Midbrain (tissue), 1 donor: ENCODE measurements around the gene LRRFIP2.
"Not testable (repeated sequence)": the region's sequence is repeated elsewhere in the genome, so short reads cannot be mapped to it uniquely, and the experiment has no call there.

Experiments used
- DNase-seq: peaks from one replicate; lab custom pipeline; 2025; lab: John Stamatoyannopoulos, UW

LRRFIP2 gene

GRCh38 chr3:37143821-37144220, 30.6 kb downstream of the LRRFIP2 start:
- DNase-seq: no peak

GRCh38 chr3:37141676-37142075, 32.7 kb downstream of the LRRFIP2 start:
- no peak for DNase-seq

DNA sequence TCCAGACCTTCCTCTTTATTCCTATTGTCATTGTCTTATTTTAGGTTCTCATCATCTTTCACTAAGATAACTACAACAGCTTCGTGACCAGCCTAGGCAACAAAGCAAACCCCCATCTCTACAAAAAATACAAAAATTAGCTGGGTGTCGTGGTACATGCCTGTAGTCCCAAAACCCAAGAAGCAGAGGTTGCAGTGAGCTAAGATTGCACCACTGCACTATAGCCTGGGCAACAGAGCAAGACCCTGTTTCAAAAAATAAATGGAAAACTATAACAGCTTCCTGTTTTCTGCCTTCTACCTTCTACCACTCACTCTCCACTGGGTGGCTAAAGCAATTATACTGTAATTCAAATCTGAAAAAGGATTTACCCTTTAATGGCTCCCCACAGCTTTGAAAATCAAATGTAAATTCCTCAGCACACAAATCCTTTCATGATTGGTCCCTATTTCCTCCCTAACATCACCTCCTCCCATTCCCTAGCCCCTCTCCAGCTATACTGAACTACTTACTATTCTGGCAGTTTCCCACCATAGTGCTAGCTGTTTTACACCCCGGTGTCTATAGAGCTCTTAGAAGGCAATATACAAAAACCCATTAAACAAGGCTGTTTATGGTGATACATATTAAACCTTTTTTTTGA, 33.4 kb downstream of the LRRFIP2 start:
- no peak for DNase-seq

DNA sequence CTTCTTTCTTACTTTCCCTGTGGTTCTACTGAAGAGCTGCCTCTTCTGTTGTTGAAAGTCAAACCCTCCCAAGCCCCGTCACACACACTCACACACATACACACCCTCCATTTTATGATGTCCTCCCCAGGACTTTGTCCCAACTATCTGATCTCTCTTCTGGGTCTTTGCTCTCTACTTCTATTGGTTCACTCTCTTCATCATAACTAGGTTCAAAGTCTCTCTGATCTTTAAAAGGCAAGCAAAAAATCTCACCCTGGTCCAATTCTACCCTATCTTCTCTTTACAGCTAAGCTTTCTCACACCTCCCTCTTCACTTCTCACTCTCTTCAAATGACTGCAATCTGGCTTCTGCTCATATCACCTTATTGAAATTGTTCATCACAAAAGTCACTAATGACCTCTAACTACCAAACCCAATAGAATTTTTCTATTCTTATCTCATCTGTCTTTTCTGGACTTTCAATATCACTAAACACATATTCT, 34.8 kb downstream of the LRRFIP2 start:
- DNase-seq: no peak

DNA sequence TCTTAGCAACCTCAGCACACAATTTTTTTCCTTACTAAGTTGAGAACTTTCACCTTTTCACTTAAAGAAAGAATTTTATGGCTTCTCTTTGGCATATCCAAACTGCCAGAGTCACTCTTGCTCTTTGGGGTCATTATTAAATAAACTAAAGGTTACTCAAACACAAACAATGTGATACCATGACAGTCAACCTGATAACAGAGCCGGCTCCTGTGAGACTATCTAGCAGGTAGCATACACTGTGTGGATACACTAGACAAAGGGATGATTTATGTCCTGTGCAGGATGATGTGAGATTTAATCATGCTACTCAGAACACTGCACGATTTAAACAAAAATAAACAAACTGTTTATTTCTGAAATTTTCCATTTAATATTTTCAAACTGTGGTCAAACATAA, 35.6 kb downstream of the LRRFIP2 start:
- DNase-seq: no peak

- no peak for DNase-seq
Measured at GRCh38 chr3:37137516-37137915, 36.9 kb downstream of the LRRFIP2 start.

- no peak for DNase-seq
Measured at GRCh38 chr3:37136067-37136466, 38.3 kb downstream of the LRRFIP2 start.

DNA sequence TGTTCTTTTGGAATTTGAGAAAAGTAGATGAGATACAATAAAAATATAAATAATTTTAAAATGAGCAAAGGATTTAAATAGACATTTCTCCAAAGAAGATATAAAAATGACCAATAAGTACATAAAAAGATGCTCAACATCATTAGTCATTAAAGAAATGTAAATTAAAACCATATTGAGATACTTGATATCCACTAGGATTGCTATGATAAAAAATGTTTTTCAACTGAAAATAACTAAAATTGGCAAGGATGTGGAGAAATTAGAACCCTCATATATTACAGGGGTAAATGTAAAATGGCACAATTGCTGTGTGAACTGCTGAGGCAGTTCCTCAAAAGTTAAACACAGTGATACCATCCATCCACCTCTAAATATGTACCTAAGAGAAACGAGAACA, 38.8 kb downstream of the LRRFIP2 start:
- DNase-seq: no peak

GRCh38 chr3:37132334-37132733, 42.0 kb downstream of the LRRFIP2 start:
- DNase-seq: no peak

DNA sequence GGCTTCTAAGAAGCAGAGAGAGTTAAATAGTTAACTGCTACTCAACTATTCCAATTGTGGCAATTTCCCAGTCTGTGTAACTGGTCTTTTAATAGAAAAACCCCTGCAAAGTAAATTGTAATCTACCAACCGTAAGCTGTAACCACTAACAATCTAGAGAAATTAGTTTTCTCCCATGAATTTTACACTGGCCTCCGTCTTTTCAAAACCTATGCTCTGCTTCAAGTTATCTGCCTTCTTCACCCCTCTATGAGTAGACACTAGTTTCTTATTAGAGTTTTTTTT, 42.6 kb downstream of the LRRFIP2 start:
- no peak for DNase-seq

DNA sequence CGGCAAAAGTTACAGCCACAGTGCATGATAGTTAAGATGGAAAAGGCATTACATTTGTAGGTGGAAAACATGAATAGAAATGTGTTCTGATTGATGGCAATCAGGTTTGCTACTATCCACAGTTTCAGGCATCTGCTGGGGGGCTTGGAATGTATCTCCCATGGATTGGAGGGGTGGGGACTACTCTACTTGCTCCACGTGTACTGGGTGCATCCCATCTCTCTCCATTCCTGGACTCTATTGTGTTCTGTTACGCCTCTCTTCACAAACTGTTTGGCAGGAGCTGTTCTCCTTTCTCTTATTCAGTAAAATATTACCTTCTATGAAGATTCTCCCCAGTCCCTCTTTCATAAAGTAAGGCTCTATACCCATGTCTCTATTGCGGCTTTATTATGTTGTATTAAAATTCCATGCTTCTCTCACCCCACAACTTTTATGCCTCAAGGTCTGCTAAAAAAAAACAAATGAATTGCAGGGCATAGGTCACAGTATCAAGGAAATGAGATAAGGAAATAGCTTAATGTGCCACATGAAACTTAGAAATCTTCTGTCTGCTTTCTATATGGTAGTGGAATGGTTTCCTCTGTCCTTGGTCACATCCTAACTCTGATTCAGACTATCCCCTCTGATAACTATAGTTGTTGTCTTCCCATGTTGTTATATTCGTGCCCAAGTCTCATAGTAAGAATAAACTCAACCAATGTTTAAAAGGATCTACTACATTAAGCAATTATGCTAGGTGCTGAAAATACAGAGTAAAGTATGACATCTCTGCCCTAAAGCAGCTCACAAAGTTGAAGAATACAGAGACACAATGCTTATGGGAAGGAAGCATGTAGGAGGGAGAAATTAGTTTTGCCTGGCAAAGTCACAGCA, 43.2 kb downstream of the LRRFIP2 start:
- no peak for DNase-seq

GRCh38 chr3:37130448-37130847, 43.9 kb downstream of the LRRFIP2 start:
- DNase-seq: no peak

DNA sequence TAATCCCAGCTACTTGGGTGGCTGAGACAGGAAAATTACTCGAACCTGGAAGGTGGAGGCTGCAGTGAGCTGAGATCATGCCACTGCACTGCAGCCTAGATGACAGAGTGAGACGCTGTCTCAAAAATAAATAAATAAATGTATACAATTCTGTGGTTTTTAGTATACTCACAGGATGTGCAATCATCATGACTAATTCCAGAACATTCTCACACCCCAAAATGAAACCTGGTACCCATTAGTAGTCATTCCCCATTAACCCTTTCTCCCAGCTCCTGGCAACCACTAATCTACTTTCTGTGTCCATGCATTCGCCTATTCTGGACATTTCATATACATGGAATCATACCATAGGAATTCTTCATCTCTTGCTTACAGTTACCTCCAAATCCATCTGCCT, 44.5 kb downstream of the LRRFIP2 start:
- DNase-seq: no peak

- no peak for DNase-seq
Measured at GRCh38 chr3:37127340-37127739, 47.0 kb downstream of the LRRFIP2 start.

DNA sequence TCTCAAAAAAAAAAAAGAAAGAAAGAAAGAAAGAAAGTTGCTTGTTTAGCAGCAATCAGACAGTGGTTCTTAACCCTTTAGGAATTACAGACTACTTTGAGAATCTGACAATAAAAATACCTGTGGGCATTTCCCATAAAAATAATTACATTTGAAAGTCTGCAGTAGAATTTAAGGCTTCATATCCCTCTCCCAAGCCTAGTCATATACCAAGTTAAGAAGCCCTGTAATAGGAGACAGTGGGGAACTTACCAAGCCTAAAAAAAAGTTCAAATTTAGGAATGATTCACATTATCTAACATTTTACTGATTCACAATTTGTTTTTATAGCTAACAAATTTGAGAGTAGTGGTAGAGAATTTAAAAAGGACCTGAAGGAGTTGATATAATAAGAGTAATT, 47.5 kb downstream of the LRRFIP2 start:
- DNase-seq: no peak

DNA sequence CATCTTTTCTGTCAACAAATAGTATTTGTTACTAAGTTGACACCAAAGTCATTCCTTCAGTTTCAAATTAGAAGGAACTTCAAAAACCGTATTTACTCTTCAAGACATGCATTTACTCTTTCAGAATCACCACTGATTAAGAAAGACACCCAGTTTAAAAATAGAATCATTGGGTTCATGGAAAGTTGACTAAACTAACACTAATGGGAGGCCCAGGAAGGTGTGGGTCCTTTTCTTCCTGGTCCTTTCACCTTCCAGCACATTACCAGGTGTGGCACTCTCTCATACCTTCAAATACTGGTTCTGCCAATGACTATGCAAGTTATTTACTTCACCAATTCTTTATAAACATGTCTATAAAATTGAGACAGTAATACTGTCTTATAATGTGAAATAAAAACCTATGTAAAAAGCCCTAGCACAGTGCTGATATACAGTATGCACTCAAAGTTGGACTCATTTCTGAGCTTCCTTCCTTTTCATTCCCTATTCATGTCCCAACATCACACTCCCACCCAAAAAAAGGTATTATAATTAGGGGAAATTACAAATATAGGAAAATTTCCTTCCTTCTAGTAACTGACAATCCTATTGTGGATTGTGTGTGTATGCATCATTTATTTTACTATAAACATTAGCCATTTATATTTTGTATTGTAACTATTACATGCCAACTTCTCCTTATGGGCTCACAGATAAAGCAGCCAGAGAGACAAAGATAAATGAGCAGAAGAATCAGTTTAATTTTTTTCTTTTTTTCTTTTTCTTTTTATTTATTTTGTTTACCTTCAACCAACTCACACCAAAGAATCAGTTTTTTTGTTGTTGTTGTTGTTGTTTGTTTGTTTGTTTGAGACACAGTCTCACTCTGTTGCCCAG, 48.9 kb downstream of the LRRFIP2 start:
- DNase-seq: no peak

DNA sequence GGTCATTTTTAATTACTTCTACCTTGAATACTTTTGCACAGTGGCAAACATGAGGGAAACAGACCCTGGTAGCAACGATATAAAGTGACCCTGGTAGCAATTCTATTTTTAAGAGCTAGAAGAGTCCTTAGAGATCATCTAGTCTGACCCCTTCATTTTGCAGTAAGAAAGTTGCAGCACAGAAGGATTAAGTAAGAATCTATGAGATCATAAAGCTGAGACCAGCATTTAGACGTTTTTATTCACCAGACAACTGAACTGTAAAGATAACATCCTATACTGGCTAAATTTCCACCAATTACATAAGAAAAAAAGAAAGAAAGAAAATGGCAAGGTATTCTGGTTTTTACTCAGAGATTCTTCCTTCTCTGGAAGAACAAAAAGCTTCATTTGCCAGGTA, 49.9 kb downstream of the LRRFIP2 start:
- no peak for DNase-seq

- DNase-seq: no peak
Measured at GRCh38 chr3:37123292-37123691, 51.1 kb downstream of the LRRFIP2 start.

GRCh38 chr3:37122069-37122468, 52.3 kb downstream of the LRRFIP2 start:
- not testable (repeated sequence) for DNase-seq

DNA sequence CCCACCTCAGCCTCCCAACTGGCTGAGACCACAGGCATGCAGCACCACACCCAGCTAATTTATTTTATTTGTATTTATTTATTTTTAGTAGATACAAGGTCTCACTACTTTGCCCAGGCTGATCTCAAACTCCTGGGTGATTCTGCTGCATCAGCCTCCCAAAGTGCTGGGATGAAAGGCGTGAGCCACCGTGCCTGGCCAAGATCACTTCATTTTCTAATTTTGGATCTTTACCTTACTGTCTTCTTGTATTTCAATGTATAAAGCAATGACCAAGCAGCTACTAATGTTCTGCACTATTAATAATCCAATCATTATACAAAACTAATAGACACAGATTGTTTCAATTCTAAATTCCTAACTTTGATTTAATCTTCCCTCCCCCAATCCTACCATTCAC, 56.2 kb downstream of the LRRFIP2 start:
- DNase-seq: no peak

DNA sequence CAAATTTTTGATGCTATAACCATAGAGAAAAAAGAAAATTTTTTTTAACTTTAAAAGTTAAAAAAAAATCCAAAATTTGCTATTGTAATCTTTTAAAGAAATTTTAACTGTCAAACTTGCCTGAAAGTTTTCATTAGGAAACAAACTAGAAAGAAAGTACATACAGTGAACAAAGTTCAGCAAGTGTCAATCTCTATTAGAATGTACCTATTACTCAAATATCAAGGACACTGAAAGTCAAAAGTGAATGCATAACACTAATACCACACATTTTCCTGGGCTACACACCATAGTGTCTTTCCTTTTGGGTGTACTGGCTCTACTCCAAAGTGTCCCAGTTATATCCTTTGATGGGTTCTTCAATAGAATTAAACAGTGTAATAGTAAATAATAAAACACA, 56.8 kb downstream of the LRRFIP2 start:
- no peak for DNase-seq

GRCh38 chr3:37116998-37117397, 57.4 kb downstream of the LRRFIP2 start:
- DNase-seq: no peak

DNA sequence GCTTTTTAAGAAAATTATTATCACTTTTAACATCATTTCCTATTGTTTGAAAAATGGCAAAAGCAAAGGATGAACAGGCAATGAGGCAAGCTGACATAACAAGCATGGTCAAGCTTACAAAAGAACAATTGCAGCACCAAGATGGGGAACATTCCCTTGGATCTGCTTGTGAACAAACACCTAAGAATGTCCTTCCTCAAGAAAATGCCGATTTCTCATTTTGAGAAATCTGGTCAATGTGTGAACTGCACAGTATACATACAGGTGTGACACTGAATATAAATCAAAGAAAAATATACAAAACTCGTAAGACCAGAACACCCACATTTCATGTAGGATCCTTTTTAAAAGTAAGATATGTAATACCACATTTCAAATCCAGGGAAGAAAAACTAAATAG, 58.9 kb downstream of the LRRFIP2 start:
- DNase-seq: no peak
